Endothelial cell of umbilical vein (primary cell): ENCODE measurements around the gene VPS9D1. TPM values are rescaled to one million over a fixed set of nuclear protein-coding genes. Genes with fewer than 3 reads are reported as not detected.
A peak's percentile ranks its signal among the peaks of the same experiment; 100 is the strongest.

ENCODE experiments used
- Bru-seq: library from RNA; stranded (reverse); fragments of 400-500 nt; gene quantifications from one replicate; lab custom pipeline; 2021; lab: Mats Ljungman, UMichigan
- BruChase-seq, 2 experiments: library from RNA; stranded (reverse); fragments of 400-500 nt; gene quantifications; one replicate each; lab custom pipeline; 2021; lab: Mats Ljungman, UMichigan
- BruUV-seq: library from RNA; stranded (reverse); fragments of 400-500 nt; replicated peaks from 2 replicates; lab custom pipeline; 2021; lab: Mats Ljungman, UMichigan
- CTCF ChIA-PET: fragments of 300-600, 350-600 bp; sonication (Branson Sonifier 250); formaldehyde crosslinking; loops from one replicate; lab custom pipeline; 2021; ENCODE audit warnings: antibody characterized with exemption, inconsistent platforms; lab: Charles Lee
- POLR2A ChIA-PET: fragments of 300-600, 350-600 bp; sonication (Branson Sonifier 250); formaldehyde crosslinking; loops from one replicate; lab custom pipeline; 2021; ENCODE audit warnings: antibody characterized with exemption, inconsistent platforms; lab: Charles Lee
- DNase-seq: peaks from one replicate; pipeline ENCODE4 v3.0.0-alpha.2; 2011; ENCODE audit warnings: low read depth, low spot score
- FAIRE-seq: peaks from 2 replicates; lab custom pipeline; 2011; peaks lifted over from hg19 to GRCh38; lab: Jason Lieb, UNC
- H2AFZ ChIP-seq: 2 replicates; pipeline ENCODE4 v1.6.0; 2012; ENCODE audit warnings: low read depth, low read length, control low read depth, inconsistent platforms
- H3K27ac ChIP-seq: 2 replicates; pipeline ENCODE4 v1.5.1; 2011; ENCODE audit warnings: low read depth, mild to moderate bottlenecking, control low read depth, low read length, moderate library complexity; ENCODE audit not compliant: insufficient read depth
- H3K27me3 ChIP-seq, 2 experiments: 2 replicates each; pipeline versions ENCODE4 v1.6.0 to v1.6.1; 2011; ENCODE audit warnings: low read length in 2 of 2, mixed read lengths in 1 of 2; ENCODE audit not compliant: control insufficient read depth in 2 of 2, insufficient read depth in 2 of 2
- H3K36me3 ChIP-seq, 2 experiments: 2 replicates in 1 of 2; 3 replicates in 1 of 2; pipeline ENCODE4 v1.5.1; 2011; ENCODE audit warnings: low read length in 2 of 2, mild to moderate bottlenecking in 1 of 2, moderate library complexity in 1 of 2; ENCODE audit not compliant: control insufficient read depth in 2 of 2, insufficient read depth in 2 of 2; ENCODE audit errors: extremely low read depth in 1 of 2
- H3K4me1 ChIP-seq: 3 replicates; pipeline ENCODE4 v1.5.1; 2011; ENCODE audit warnings: mild to moderate bottlenecking, low read length; ENCODE audit not compliant: control insufficient read depth, insufficient read depth; ENCODE audit errors: extremely low read depth
- H3K4me2 ChIP-seq: 2 replicates; pipeline ENCODE4 v1.6.1; 2011; ENCODE audit warnings: low read length, control low read depth, mixed read lengths; ENCODE audit not compliant: insufficient read depth
- H3K4me3 ChIP-seq, 3 experiments: fragments of 200-600 bp in 1 of 3; sonication (generic), shearing (Covaris generic) in 1 of 3; replicated peaks in 1 of 3; 2 replicates each; pipeline ENCODE4 v1.5.1; 2011 to 2016; ENCODE audit warnings: control low read depth in 3 of 3, low read length in 3 of 3, mild to moderate bottlenecking in 2 of 3, inconsistent platforms in 1 of 3, low read depth in 1 of 3, moderate library complexity in 1 of 3; ENCODE audit not compliant: insufficient read depth in 1 of 3
- H3K79me2 ChIP-seq: 2 replicates; pipeline ENCODE4 v1.6.0; 2012; ENCODE audit warnings: low read length, inconsistent platforms; ENCODE audit not compliant: control insufficient read depth, insufficient read depth
- H3K9ac ChIP-seq: replicated peaks from 2 replicates; pipeline ENCODE3; 2011; ENCODE audit warnings: low read length, control low read depth; ENCODE audit not compliant: insufficient read depth; ENCODE audit errors: extremely low read depth
- H3K9me1 ChIP-seq: replicated peaks from 3 replicates; pipeline ENCODE4 v1.6.0; 2011; ENCODE audit warnings: mild to moderate bottlenecking, low read length; ENCODE audit not compliant: control insufficient read depth, insufficient read depth; ENCODE audit errors: extremely low read depth
- H3K9me3 ChIP-seq: replicated peaks from 2 replicates; pipeline ENCODE4 v1.5.1; 2012; ENCODE audit warnings: low read length, inconsistent platforms; ENCODE audit not compliant: control insufficient read depth, insufficient read depth
- H4K20me1 ChIP-seq: replicated peaks from 2 replicates; pipeline ENCODE3; 2011; ENCODE audit warnings: mild to moderate bottlenecking, low read length; ENCODE audit not compliant: control insufficient read depth, insufficient read depth; ENCODE audit errors: extremely low read depth
- EZH2 ChIP-seq: IDR thresholded peaks from 2 replicates; pipeline ENCODE4 v1.6.1; 2012; ENCODE audit warnings: borderline replicate concordance, low read depth, mild to moderate bottlenecking, moderate library complexity, low read length, inconsistent platforms; ENCODE audit not compliant: severe bottlenecking
- JUN ChIP-seq: IDR thresholded peaks from 2 replicates; pipeline ENCODE4 v1.6.1; 2011; ENCODE audit warnings: borderline replicate concordance, low read depth; ENCODE audit not compliant: insufficient read length, insufficient read depth
- MYC ChIP-seq: IDR thresholded peaks from one replicate; pipeline ENCODE4 v1.6.1; 2011; ENCODE audit warnings: mild to moderate bottlenecking, low read depth, low read length
- POLR2A ChIP-seq: IDR thresholded peaks from 2 replicates; pipeline ENCODE4 v1.6.1; 2012; ENCODE audit warnings: low read depth, mild to moderate bottlenecking, control low read depth, low read length
- POLR2AphosphoS5 ChIP-seq: IDR thresholded peaks from 2 replicates; pipeline ENCODE4 v1.6.1; 2012; ENCODE audit warnings: low read depth, mild to moderate bottlenecking, control low read depth, low read length, moderate library complexity; ENCODE audit not compliant: insufficient read depth
- dilution Hi-C: fragments of 300-500 bp; cut with MboI; formaldehyde crosslinking; loops from one replicate; pipeline ENCODE4 v1.15.0; 2019; ENCODE audit warnings: low sequenced_read_pairs; ENCODE audit not compliant: extremely low pct_ligation_motif_present
- intact Hi-C: fragments of 100-400 bp; cut with micrococcal nuclease; formaldehyde crosslinking; loops from one replicate; pipeline ENCODE4 v1.10.0; 2022
- long read RNA-seq: library from polyadenylated mRNA; stranded (forward); transcript quantifications from one replicate; pipeline ENCODE4 v2.0.0, GENCODE V29; 2021
- polyA minus RNA-seq, 3 experiments: library from RNA; depleted of rRNA, polyadenylated mRNA; stranded (reverse); fragments of >200 nt; gene quantifications; 1 replicate in 1 of 3; 2 replicates in 2 of 3; pipeline ENCODE4 v1.2.3, GENCODE V29; 2011
- polyA plus RNA-seq, 4 experiments: library from polyadenylated mRNA; depleted of rRNA in 3 of 4; stranded (reverse) in 3 of 4; unstranded in 1 of 4; fragments of >200 nt; gene quantifications; 2 replicates each; pipeline versions ENCODE4 v1.2.1 to v1.2.3, GENCODE V29; 2011 to 2012; ENCODE audit warnings: missing spikeins in 1 of 4
- total RNA-seq: library from RNA; stranded (reverse); gene quantifications from 2 replicates; pipeline ENCODE4 v1.2.3, GENCODE V29; 2021

VPS9D1 gene
- total RNA-seq = 15.5 and 18.3 TPM in 2 replicates
- 17.3 and 19.0 TPM in 2 replicates for polyA plus RNA-seq
- polyA plus RNA-seq (2011; cell fraction: cytosol; rRNA removed) = 4.9 and 10.1 TPM in 2 replicates
- polyA plus RNA-seq (2011; cell fraction: nucleus; rRNA removed) = 41.9 and 59.1 TPM in 2 replicates
- 8.3 and 14.2 TPM in 2 replicates for polyA plus RNA-seq (2012)
- polyA minus RNA-seq = 7.0 and 12.6 TPM in 2 replicates
- polyA minus RNA-seq (2011; cell fraction: cytosol; rRNA and poly(A)+ RNA removed) = 4.5 TPM
- polyA minus RNA-seq (2011; cell fraction: nucleus; rRNA and poly(A)+ RNA removed) = 7.1 and 12.7 TPM in 2 replicates
- percentile 47 among the genes with signal in this experiment for Bru-seq, nascent RNA
- percentile 71 among the genes with signal in this experiment for BruChase-seq, experiment 1, labeled RNA remaining after a 6-hour chase
- BruChase-seq, experiment 2, labeled RNA remaining after a 2-hour chase = percentile 55 among the genes with signal in this experiment
- long read RNA-seq, partial matches to known transcripts = 6 of 19 reads
- long read RNA-seq, other reads (novel, unspliced or antisense) = 13 of 19 reads

GRCh38 chr16:89720813-89721545 is at the start of gene VPS9D1, which contains the start of gene ZNF276:
Gene VPS9D1, minus strand, starts transcription at chr16:89720898. Its CDS starts 37 bp downstream, at chr16:89720861.
Gene ZNF276, plus strand, starts transcription at chr16:89721537. Its CDS starts 104 bp downstream, at chr16:89721641.
- Histone ChIP-seq H3K9me1 (no peaks in the 10 kb centered on the region), H3K4me3 (peak within 1 kb of the TSS; percentile 57 to 76 (median 63)), H3K9me3 (no peaks in the 10 kb centered on the region), H3K36me3 (peaks cover 0 to 11% of the 10 kb centered on the region in 2 experiments), H3K4me2 (peak within 1 kb of the TSS; percentile 67), H3K4me1 (peaks cover 36% of the 10 kb centered on the region), H4K20me1 (no peaks in the 10 kb centered on the region), H3K27ac (peak within 1 kb of the TSS; percentile 95), H3K79me2 (peaks cover 28% of the 10 kb centered on the region), H3K9ac (peak within 1 kb of the TSS; percentile 95), H3K27me3 (no peaks in the 10 kb centered on the region), H2AFZ (no peak within 1 kb of the TSS)
- FAIRE-seq (peak; percentile 69), DNase-seq (peak; percentile 79)
- dilution Hi-C loops = no loop called here
- TF ChIP-seq JUN (no peak), MYC (no peak), POLR2A (peak; percentile 80), POLR2AphosphoS5 (peak; percentile 81), EZH2 (no peak)
- no TSS peak for BruUV-seq
- ChIA-PET CTCF (no interaction called here), POLR2A (no interaction called here)
- intact Hi-C loops = loop anchor here (2.0 to 10.0 kb wide), 5 partner anchors 14 to 201 kb away; partner anchors contain the start of genes CPNE7, FANCA and TUBB3
